ENCODE results near the gene ITPRIPL2. TPM values are rescaled to one million over a fixed set of nuclear protein-coding genes. Genes with fewer than 3 reads are reported as not detected.

The ITPRIPL2 gene
- total RNA-seq, 2 donors from 2014 or later, result 56.6 to 66.4 TPM

DNA sequence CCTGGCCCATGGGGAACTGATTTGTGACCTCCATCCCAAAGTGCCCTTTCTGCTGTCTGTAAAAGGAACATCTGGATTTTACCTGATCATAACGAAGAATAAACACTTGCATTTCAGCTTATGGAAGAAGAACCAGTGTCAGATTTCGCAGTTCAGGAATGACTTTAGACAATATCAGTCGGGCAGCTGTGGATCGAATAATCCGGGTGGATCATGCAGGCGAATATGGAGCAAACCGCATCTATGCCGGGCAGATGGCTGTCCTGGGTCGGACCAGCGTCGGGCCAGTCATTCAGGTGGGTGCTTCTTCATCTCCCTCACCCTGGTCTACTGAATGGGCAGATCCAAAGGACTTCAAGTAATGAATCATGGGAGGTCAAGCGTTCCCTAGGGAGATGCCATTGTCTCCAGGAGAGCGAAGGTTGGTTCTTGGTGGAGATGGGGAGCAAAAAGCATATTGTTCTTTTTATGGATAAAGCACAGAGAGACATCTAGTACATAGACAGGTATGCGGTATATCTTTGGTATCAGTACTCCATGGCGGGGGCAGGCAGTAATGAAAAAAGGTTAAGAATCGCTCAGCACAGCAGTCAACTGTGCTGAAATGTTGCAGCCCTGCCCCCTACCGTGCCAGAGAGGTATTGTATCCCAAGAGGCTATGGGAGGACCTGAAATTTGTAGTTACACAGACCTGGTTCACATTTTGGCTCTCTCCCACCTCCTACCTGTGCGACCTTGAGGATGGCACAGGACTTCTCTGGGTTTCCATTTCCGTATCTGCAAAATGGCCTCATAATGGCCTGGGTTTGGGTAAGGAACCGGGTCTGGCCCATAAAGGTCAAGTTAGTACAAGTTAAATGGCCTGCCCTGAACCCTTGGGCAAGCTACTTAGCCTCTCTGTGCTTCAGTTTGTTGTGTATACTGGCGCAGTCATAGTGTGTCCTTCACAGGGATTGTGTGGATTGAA lies 41.7 kb upstream of the ITPRIPL2 start:
- H3K27me3 ChIP-seq (replicated peaks; ENCODE audit: insufficient read depth), result no peaks in the 10 kb centered on the region
- no peaks in the 10 kb centered on the region for H3K4me1 ChIP-seq (replicated peaks)
- intact Hi-C loops (cut with DNase I), result loop anchor here (5.0 kb wide), 2 partner anchors 40 to 90 kb away; partner anchors contain the start of genes ITPRIPL2 and TMC7
- H3K36me3 ChIP-seq, result no peaks in the 10 kb centered on the region
- no peak overlapping the region for H3K27ac ChIP-seq
- H3K9me3 ChIP-seq, result no peaks in the 10 kb centered on the region
- DNase-seq (ENCODE audit: low spot score), result peak; percentile 46
- WGBS, result 80% methylated on average over 21 of the region's 21 CpGs
- no peak overlapping the region for H3K4me3 ChIP-seq
- TF ChIP-seq POLR2A (IDR thresholded peaks at IDR 0.05) (no peak), POLR2AphosphoS5 (IDR thresholded peaks at IDR 0.05) (peak; percentile 10)
- TF ChIP-seq, protein P1, sequence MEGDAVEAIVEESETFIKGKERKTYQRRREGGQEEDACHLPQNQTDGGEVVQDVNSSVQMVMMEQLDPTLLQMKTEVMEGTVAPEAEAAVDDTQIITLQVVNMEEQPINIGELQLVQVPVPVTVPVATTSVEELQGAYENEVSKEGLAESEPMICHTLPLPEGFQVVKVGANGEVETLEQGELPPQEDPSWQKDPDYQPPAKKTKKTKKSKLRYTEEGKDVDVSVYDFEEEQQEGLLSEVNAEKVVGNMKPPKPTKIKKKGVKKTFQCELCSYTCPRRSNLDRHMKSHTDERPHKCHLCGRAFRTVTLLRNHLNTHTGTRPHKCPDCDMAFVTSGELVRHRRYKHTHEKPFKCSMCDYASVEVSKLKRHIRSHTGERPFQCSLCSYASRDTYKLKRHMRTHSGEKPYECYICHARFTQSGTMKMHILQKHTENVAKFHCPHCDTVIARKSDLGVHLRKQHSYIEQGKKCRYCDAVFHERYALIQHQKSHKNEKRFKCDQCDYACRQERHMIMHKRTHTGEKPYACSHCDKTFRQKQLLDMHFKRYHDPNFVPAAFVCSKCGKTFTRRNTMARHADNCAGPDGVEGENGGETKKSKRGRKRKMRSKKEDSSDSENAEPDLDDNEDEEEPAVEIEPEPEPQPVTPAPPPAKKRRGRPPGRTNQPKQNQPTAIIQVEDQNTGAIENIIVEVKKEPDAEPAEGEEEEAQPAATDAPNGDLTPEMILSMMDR (IDR thresholded peaks at IDR 0.05), result peak in 3 of 4 experiments; percentile 56 to 67 (median 57)

DNA sequence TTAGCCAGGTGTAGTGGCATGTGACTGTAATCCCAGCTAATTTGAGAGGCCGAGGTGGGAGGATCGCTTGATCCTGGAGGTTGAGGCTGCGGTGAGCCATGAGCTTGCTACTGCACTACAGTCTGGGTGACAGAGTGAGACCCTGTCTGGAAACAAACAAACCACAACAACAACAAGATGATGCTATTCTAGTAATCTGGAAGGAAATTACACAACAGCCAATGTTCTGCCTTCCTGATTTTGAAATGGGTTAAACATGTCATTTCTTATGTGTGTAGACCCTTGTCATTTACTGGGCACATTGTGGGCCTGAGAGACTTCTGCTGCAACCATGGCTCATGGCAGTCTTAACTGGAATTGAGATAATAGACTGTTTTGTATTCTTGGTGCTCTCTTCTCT lies 40.4 kb upstream of the ITPRIPL2 start:
- 94% methylated on average over 3 of the region's 3 CpGs for WGBS
- H3K27me3 ChIP-seq (replicated peaks; ENCODE audit: insufficient read depth), result no peaks in the 10 kb centered on the region
- no peak overlapping the region for H3K4me3 ChIP-seq
- no peaks in the 10 kb centered on the region for H3K4me1 ChIP-seq (replicated peaks)
- intact Hi-C loops (cut with DNase I), result loop anchor here (5.0 kb wide), 2 partner anchors 39 to 91 kb away; partner anchors contain the start of genes ITPRIPL2 and TMC7
- no peak for DNase-seq (ENCODE audit: low spot score)
- no peaks in the 10 kb centered on the region for H3K9me3 ChIP-seq
- no peaks in the 10 kb centered on the region for H3K36me3 ChIP-seq
- TF ChIP-seq POLR2AphosphoS5 (IDR thresholded peaks at IDR 0.05) (no peak), POLR2A (IDR thresholded peaks at IDR 0.05) (no peak)
- TF ChIP-seq, protein P1 (IDR thresholded peaks at IDR 0.05), result no peak
- H3K27ac ChIP-seq, result no peak overlapping the region

DNA sequence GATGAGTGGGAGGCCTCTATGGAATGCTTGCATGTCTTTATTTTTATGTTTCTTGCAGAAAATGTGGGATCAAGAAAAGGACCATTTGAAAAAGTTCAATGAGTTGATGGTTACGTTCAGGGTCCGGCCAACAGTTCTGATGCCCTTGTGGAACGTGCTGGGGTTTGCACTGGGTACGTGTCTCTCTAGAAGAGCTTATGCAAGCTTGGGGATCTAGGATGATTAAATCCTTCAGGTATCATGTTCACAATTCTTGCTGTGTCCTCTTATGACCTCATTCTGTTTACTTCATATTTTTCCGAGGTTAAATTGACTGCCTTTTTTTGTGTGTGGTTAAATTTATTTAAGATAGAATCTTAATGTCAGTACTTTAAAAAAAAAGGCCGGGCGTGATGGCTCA lies 39.9 kb upstream of the ITPRIPL2 start:
- H3K4me3 ChIP-seq, result no peak overlapping the region
- WGBS, result 59% methylated on average over 7 of the region's 7 CpGs
- H3K4me1 ChIP-seq (replicated peaks), result no peaks in the 10 kb centered on the region
- no peak for DNase-seq (ENCODE audit: low spot score)
- H3K36me3 ChIP-seq, result no peaks in the 10 kb centered on the region
- H3K27me3 ChIP-seq (replicated peaks; ENCODE audit: insufficient read depth), result no peaks in the 10 kb centered on the region
- TF ChIP-seq POLR2AphosphoS5 (IDR thresholded peaks at IDR 0.05), result no peak
- intact Hi-C loops (cut with DNase I), result loop anchor here (5.0 kb wide), 2 partner anchors 38 to 92 kb away; partner anchors contain the start of genes ITPRIPL2 and TMC7
- peak overlapping the region in 1 of 2 donors; percentile 34 for H3K27ac ChIP-seq
- H3K9me3 ChIP-seq, result no peaks in the 10 kb centered on the region

DNA sequence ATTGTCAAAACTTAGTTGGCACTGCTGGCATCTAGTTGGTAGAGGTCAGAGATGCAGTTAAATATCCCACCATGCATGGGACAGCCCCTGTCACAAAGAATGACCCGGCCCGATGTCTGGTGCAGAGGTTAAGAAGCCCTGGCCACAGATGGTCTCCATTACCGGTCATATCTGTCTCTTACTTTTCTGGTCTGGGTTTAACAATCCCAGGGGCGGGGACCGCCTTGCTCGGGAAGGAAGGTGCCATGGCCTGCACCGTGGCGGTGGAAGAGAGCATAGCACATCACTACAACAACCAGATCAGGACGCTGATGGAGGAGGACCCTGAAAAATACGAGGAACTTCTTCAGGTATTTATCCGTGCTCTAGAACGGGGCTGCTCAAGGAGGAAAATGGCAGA lies 38.3 kb upstream of the ITPRIPL2 start:
- H3K4me3 ChIP-seq, result no peak overlapping the region
- H3K27me3 ChIP-seq (replicated peaks; ENCODE audit: insufficient read depth), result no peaks in the 10 kb centered on the region
- no peak for DNase-seq (ENCODE audit: low spot score)
- H3K9me3 ChIP-seq, result no peaks in the 10 kb centered on the region
- H3K4me1 ChIP-seq (replicated peaks), result no peaks in the 10 kb centered on the region
- H3K36me3 ChIP-seq, result no peaks in the 10 kb centered on the region
- TF ChIP-seq, protein P1 (IDR thresholded peaks at IDR 0.05), result no peak
- TF ChIP-seq POLR2AphosphoS5 (IDR thresholded peaks at IDR 0.05), result no peak
- TF ChIP-seq POLR2A (IDR thresholded peaks at IDR 0.05), result no peak
- WGBS, result 95% methylated on average over 12 of the region's 12 CpGs
- intact Hi-C loops (cut with DNase I), result no loop called here
- H3K27ac ChIP-seq, result no peak overlapping the region

DNA sequence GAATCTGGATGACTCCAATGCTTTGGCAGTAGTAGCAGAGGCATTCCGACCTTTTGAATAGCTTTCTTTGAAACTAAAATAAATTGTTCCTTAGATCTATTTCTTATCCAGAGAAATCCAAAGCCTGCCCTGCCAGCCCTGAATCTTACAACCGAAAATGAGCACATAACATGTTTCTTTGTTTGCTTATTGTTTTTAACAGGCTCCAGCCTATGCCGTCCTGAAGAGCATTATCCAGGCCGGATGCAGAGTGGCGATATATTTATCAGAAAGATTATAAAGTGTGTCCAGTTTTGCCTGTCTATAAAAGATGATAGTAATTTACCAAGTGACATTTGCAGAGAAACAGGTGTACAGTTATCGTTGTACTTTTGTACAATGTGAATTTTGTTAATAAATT lies 35.9 kb upstream of the ITPRIPL2 start:
- TF ChIP-seq POLR2AphosphoS5 (IDR thresholded peaks at IDR 0.05) (peak; percentile 85), POLR2A (IDR thresholded peaks at IDR 0.05) (no peak)
- H3K9me3 ChIP-seq, result no peaks in the 10 kb centered on the region
- intact Hi-C loops (cut with DNase I), result no loop called here
- H3K36me3 ChIP-seq, result no peaks in the 10 kb centered on the region
- peak overlapping the region in 1 of 2 donors; percentile 53 for H3K27ac ChIP-seq
- H3K27me3 ChIP-seq (replicated peaks; ENCODE audit: insufficient read depth), result no peaks in the 10 kb centered on the region
- H3K4me1 ChIP-seq (replicated peaks), result no peaks in the 10 kb centered on the region
- no peak overlapping the region for H3K4me3 ChIP-seq
- peak; percentile 53 for DNase-seq (ENCODE audit: low spot score)
- WGBS, result 42% methylated on average over 6 of the region's 6 CpGs

All from prostate gland (tissue), 2 donors.